ENCODE measurements around the gene C12orf56.

DNA sequence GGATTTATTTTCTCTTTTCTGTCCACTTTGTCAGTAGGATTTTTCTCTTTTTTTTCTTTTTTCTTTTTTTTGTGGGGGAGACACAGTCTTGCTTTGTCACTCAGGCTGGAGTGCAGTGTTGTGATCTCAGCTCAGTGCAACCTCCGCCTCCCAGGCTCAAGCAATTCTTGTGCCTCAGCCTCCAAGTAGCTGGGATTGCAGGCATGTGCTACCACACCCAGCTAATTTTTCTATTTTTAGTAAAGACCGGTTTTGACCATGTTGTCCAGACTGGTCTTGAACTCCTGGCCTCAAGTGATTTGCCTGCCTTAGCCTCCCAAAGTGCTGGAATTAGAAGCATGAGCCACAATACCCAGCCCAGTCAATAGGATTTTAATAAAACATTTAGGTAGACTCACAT lies 40.3 kb upstream of the C12orf56 start:
- TF ChIP-seq, protein P1, sequence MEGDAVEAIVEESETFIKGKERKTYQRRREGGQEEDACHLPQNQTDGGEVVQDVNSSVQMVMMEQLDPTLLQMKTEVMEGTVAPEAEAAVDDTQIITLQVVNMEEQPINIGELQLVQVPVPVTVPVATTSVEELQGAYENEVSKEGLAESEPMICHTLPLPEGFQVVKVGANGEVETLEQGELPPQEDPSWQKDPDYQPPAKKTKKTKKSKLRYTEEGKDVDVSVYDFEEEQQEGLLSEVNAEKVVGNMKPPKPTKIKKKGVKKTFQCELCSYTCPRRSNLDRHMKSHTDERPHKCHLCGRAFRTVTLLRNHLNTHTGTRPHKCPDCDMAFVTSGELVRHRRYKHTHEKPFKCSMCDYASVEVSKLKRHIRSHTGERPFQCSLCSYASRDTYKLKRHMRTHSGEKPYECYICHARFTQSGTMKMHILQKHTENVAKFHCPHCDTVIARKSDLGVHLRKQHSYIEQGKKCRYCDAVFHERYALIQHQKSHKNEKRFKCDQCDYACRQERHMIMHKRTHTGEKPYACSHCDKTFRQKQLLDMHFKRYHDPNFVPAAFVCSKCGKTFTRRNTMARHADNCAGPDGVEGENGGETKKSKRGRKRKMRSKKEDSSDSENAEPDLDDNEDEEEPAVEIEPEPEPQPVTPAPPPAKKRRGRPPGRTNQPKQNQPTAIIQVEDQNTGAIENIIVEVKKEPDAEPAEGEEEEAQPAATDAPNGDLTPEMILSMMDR (IDR thresholded peaks at IDR 0.05; ENCODE audit: low read depth, low read length, missing input control) = no peak
- TF ChIP-seq, protein P2, sequence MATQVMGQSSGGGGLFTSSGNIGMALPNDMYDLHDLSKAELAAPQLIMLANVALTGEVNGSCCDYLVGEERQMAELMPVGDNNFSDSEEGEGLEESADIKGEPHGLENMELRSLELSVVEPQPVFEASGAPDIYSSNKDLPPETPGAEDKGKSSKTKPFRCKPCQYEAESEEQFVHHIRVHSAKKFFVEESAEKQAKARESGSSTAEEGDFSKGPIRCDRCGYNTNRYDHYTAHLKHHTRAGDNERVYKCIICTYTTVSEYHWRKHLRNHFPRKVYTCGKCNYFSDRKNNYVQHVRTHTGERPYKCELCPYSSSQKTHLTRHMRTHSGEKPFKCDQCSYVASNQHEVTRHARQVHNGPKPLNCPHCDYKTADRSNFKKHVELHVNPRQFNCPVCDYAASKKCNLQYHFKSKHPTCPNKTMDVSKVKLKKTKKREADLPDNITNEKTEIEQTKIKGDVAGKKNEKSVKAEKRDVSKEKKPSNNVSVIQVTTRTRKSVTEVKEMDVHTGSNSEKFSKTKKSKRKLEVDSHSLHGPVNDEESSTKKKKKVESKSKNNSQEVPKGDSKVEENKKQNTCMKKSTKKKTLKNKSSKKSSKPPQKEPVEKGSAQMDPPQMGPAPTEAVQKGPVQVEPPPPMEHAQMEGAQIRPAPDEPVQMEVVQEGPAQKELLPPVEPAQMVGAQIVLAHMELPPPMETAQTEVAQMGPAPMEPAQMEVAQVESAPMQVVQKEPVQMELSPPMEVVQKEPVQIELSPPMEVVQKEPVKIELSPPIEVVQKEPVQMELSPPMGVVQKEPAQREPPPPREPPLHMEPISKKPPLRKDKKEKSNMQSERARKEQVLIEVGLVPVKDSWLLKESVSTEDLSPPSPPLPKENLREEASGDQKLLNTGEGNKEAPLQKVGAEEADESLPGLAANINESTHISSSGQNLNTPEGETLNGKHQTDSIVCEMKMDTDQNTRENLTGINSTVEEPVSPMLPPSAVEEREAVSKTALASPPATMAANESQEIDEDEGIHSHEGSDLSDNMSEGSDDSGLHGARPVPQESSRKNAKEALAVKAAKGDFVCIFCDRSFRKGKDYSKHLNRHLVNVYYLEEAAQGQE (IDR thresholded peaks at IDR 0.05) = no peak
- TF ChIP-seq FOXA2 (IDR thresholded peaks at IDR 0.05) (no peak), TAF1 (conservative IDR thresholded peaks at IDR 0.05) (no peak), SP1 (IDR thresholded peaks at IDR 0.05) (no peak), RXRA (IDR thresholded peaks at IDR 0.05) (no peak)
- TF ChIP-seq, protein P3, sequence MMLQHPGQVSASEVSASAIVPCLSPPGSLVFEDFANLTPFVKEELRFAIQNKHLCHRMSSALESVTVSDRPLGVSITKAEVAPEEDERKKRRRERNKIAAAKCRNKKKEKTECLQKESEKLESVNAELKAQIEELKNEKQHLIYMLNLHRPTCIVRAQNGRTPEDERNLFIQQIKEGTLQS (IDR thresholded peaks at IDR 0.05) = no peak
